ENCODE data around the gene ACP2. TPM values are rescaled to one million over a fixed set of nuclear protein-coding genes. Genes with fewer than 3 reads are reported as not detected.

ACP2 gene
- total RNA-seq, 1 donor from 2014 or later = 63.3 TPM

DNA sequence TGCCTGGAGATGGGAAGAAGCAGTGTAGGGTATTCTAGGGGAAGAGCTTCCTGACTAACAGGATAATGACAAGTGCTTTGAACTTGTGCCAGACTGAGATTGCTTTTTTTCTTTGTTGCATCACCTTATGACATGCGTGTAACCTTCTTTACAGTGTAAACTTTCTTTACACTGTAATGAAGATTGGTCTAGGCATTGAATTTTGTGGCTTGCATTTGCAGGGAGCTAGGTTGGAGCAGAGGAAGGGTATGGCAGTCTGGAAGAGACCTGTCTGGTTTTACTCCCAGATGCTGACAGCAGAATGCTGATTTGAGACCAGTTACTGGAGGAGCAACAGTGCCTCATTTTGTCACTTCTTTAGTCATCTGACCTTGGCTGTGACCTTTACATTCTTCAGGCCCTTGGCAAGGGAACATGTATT lies 28.2 kb downstream of the ACP2 start:
- H3K36me3 ChIP-seq = peaks cover 34 to 68% of the 10 kb centered on the region in 2 donors

DNA sequence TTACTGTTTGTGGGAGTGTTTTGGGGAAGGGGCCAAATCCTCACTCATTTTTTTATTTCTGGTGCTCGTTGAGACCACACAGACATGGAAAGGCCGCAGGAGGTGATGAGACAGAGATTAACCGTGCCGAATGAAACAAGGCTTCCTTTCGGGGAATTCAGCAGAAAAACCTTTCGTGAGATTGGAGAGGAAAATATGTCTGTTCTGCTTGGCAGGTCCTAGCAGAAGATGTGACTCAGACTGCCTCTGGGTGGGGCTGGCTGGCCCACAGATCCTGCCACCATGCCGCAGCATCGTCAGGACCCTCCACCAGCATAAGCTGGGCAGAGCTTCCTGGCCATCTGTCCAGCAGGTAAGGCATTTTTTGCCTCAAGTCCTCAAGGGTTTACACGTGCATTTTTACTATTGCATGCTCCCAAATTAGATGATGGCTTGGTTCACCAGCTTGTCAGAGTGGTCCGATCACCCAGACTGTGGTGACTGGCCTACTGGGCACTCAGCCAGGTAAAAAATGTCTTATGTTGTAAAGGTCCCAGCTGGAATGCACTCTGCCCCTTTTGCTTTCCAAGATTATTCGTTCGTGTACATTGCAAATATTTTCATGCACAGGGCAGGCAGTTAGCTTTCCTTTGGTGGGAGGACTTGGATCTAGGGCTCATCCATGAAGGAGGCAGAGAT lies 32.4 kb downstream of the ACP2 start:
- Histone ChIP-seq H3K27me3 (no peaks in the 10 kb centered on the region), H3K4me3 (peak overlapping the region; percentile 61 to 72), H3K27ac (peak overlapping the region; percentile 95 to 97), H3K4me1 (peaks cover 7 to 27% of the 10 kb centered on the region in 2 donors), H3K9me3 (no peaks in the 10 kb centered on the region), H3K36me3 (peaks cover 13 to 35% of the 10 kb centered on the region in 2 donors)
- DNase-seq (ENCODE audit: low spot score in 2 of 2) = peak in 1 of 2 donors; percentile 84
- intact Hi-C loops (cut with DNase I) = loop anchor here (1.0 kb wide), 1 partner anchor 39 kb away; no protein-coding TSS in a partner anchor
- TF ChIP-seq, protein P1, sequence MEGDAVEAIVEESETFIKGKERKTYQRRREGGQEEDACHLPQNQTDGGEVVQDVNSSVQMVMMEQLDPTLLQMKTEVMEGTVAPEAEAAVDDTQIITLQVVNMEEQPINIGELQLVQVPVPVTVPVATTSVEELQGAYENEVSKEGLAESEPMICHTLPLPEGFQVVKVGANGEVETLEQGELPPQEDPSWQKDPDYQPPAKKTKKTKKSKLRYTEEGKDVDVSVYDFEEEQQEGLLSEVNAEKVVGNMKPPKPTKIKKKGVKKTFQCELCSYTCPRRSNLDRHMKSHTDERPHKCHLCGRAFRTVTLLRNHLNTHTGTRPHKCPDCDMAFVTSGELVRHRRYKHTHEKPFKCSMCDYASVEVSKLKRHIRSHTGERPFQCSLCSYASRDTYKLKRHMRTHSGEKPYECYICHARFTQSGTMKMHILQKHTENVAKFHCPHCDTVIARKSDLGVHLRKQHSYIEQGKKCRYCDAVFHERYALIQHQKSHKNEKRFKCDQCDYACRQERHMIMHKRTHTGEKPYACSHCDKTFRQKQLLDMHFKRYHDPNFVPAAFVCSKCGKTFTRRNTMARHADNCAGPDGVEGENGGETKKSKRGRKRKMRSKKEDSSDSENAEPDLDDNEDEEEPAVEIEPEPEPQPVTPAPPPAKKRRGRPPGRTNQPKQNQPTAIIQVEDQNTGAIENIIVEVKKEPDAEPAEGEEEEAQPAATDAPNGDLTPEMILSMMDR (IDR thresholded peaks at IDR 0.05) = no peak

More for the DNA sequence above, 28.2 kb downstream of the ACP2 start:
- H3K27ac ChIP-seq = peak overlapping the region in 1 of 2 donors; percentile 19
- no peak overlapping the region for H3K4me3 ChIP-seq
- intact Hi-C loops (cut with DNase I) = no loop called here
- no peak for DNase-seq (ENCODE audit: low spot score in 2 of 2)
- H3K4me1 ChIP-seq = peaks cover 7 to 24% of the 10 kb centered on the region in 2 donors
- TF ChIP-seq, protein P1 (IDR thresholded peaks at IDR 0.05) = no peak
- H3K27me3 ChIP-seq = no peaks in the 10 kb centered on the region
- H3K9me3 ChIP-seq = no peaks in the 10 kb centered on the region

DNA sequence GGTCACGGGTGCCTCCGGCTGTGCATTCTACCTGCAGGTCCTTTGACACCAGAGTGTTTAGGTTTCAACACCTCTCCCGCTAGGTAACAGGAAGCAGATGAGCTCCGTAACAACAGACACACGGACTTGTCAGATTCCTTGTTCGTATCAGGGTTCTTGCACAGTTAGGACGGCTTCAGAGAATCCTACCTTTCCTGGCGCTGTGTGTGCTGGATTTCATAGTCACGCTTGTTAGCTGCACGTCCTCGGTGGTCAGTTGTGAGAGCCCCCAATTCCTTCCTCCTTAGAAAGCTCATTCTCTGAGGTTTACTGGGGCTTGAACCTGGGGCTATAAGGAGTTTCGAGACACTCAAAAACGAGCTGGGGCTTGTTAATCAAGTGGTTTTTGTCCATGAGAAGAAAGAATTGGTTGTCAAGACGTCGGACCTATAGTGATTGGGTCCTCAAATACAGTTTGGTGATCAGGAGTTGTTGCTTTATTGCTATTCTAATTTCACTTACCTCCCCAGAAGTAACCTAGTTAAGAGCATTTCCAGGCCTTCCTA lies 33.2 kb downstream of the ACP2 start:
- DNase-seq (ENCODE audit: low spot score in 2 of 2) = no peak
- Histone ChIP-seq H3K9me3 (no peaks in the 10 kb centered on the region), H3K4me3 (peak overlapping the region; percentile 61 to 72), H3K36me3 (peaks cover 13 to 26% of the 10 kb centered on the region in 2 donors), H3K27ac (peak overlapping the region; percentile 95 to 97), H3K27me3 (no peaks in the 10 kb centered on the region), H3K4me1 (peaks cover 7 to 23% of the 10 kb centered on the region in 2 donors)
- TF ChIP-seq, protein P1 (IDR thresholded peaks at IDR 0.05) = no peak
- intact Hi-C loops (cut with DNase I) = loop anchor here (2.0 kb wide), 2 partner anchors 33 to 279 kb away; partner anchors contain the start of genes ACP2 and CSTPP1

- TF ChIP-seq, protein P1 (IDR thresholded peaks at IDR 0.05) = no peak
- Histone ChIP-seq H3K27ac (peak overlapping the region; percentile 95 to 97), H3K9me3 (no peaks in the 10 kb centered on the region), H3K36me3 (peaks cover 3 to 13% of the 10 kb centered on the region in 2 donors), H3K4me3 (peak overlapping the region; percentile 61 to 72), H3K4me1 (peaks cover 7 to 18% of the 10 kb centered on the region in 2 donors), H3K27me3 (no peaks in the 10 kb centered on the region)
- peak; percentile 80 to 98 for DNase-seq (ENCODE audit: low spot score in 2 of 2)
- intact Hi-C loops (cut with DNase I) = loop anchor here (1.0 to 2.0 kb wide), 4 partner anchors 27 to 277 kb away; partner anchors contain the start of genes ACP2 and CSTPP1
Observed at GRCh38 chr11:47213950-47214565, 34.6 kb downstream of the ACP2 start.

- H3K27me3 ChIP-seq = no peaks in the 10 kb centered on the region
- H3K4me1 ChIP-seq = peaks cover 3 to 16% of the 10 kb centered on the region in 2 donors
- H3K9me3 ChIP-seq = no peaks in the 10 kb centered on the region
- intact Hi-C loops (cut with DNase I) = no loop called here
- no peak overlapping the region for H3K4me3 ChIP-seq
- peaks cover 0 to 7% of the 10 kb centered on the region in 2 donors for H3K36me3 ChIP-seq
- TF ChIP-seq, protein P1 (IDR thresholded peaks at IDR 0.05) = no peak
- DNase-seq (ENCODE audit: low spot score in 2 of 2) = no peak
- H3K27ac ChIP-seq = peak overlapping the region in 1 of 2 donors; percentile 97
Observed at GRCh38 chr11:47212938-47213337, 35.7 kb downstream of the ACP2 start.

Data from ascending aorta (tissue), 2 donors.